AG20443 (cell line): ENCODE measurements around the gene CFAP54.
"Not testable (repeated sequence)": the region's sequence is repeated elsewhere in the genome, so short reads cannot be mapped to it uniquely, and the experiment has no call there.

Source experiments
- DNase-seq: peaks from one replicate; pipeline ENCODE4 v3.0.0; 2012; ENCODE audit warnings: low spot score, mixed read lengths

CFAP54 gene

DNA sequence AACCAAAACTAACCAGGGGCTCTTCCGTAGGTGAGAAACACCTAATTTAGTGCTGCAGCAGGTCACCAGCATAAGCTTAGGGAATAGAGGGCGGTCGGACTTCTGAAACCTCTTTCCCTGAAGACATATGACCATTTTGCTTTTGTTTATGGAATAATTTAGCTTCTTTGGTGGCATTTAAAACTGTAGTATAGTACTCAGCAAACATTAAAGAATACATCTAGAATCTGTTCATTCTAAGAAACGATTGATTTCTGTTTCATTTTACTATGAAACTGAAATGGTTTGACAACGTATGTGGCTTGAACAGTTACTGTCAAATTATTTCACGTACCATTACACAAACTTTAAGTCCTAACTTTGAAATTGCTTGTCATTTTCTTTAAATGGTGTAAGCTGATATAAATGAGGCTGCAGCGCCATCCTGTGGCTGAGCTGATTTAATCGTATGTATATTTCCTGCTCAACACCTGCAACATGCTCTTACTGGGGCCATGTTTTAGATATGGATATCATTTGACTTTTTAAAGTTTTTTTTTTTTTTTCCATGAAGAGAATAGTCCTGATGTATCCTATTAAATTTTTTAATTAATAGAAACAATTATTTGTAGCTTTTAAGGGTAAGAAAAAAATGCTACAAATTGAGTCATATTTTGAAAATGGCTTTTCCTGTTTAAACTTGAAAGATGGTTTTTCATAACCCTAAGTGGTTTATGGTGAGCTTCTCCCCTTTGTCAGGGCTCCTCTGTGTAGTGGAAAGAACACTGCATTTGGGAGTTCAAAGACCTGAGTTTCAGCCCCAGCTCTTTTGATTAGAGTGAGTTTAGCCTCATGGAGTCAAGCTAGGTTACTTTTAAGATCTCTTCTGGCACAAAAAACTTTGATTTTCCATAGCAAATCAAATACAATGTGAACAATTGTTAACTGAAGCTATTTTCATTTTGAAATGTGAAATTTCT lies 27.4 kb downstream of the CFAP54 start:
- DNase-seq = peak; percentile 66

DNA sequence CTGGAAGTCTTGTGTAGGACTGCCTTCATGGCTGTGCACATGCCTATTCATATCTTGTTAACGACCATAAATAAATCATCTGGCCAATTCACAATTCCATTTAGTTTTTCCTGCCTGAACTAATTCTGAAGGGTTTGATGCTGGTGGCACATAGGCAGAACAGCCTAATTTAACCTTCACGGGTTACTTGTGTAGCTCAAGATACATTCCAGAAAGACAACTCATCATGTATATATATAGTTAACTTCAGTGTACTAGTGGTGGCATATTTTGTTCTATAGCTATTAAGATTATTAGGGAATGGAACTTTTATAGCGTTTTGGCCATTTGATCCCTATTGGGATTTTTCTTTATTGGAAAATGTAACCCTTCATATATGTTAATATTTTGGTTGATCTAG lies 31.4 kb downstream of the CFAP54 start:
- no peak for DNase-seq

DNA sequence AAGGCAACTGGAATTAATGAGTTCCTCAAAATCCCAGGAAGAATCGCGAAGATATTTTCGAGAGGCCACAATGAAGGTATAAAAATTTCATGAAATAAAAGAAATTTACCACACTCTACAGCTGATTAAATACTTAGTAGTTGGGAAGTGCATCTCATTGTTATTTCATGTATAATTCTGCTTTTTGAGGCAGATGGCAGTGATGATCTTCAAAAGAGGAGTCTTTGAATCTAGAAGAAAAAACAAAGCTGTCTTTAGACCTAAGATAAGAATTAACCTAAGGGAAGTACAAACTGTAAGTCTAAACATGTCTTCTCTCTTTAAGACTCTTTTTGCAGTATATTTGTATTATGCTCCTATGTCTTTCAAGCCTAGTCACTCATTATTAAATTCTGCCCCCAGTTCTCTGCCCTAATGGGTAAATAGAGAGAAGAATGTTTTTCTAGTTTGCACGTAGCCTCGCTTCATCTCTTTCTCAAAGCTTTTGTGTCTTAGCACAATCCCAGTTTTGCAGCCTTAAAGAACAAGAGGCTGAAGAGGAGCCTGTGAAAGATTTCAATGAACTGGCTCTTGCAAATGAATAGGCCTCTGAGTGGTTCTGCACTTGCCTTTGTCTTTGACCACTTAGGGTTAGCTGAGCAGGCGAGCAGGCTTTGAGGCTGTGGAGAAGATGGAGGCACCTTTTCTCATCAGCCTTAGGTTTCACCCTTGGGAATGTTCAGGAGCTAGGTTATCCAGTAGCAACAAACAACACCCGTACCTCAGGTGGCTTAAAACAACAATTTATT lies 32.7 kb downstream of the CFAP54 start:
- DNase-seq = no peak

DNA sequence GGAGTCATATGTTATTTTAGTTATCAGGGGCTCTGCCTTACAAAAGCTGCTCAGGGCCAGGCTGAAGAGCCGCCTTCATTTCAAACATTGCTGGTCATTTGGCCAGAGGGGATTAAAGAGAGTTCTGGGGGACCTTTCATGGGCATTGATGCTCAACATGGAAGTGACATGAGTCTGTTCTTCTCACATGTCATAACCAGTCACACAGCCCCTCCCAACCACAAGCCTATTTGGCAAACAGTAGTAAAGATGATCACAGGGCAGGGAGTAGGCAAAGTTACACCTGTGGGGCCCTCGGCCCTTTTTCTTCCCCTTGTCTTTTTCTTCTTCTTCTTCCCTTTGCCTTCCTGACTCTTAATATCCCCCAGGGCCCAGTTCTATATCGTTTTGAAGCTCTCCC lies 33.3 kb downstream of the CFAP54 start:
- no peak for DNase-seq

DNA sequence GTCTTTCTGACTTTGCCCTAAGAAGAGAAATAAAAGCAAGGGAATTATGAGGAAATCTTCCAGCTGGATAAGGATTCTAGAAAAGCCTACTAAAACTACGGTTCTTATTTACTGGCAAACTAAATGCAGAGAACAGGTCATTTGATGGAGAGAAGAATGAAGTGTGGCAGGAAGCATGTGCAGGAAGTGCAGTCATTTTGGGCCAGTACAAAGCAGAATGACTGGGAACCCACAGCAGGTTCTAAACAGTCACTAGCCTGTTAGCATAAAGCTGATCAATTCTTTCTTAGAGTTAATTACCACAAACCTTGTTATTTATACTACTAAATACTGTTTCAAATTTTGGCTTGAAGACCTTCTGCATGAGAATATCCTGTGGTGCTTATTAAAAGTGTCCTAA lies 36.7 kb downstream of the CFAP54 start:
- no peak for DNase-seq

DNA sequence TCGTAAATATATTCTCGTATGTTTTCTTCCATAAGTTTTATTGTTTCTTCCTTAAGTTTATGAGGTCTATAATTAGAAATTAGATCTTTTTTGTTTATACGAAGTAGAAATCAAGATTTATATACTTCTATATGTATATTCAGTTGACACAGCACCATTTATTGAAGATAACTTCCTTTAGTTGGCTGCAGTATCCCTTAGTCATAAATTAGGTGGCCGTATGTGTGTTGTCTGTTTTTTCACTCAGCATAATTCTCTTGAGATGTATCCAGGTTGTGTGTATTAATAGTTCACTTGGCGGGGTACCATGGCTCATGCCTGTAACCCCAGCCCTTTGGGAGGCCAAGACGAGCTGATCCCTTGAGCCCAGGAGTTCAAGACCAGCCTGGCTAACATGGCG lies 40.5 kb downstream of the CFAP54 start:
- DNase-seq = no peak

DNA sequence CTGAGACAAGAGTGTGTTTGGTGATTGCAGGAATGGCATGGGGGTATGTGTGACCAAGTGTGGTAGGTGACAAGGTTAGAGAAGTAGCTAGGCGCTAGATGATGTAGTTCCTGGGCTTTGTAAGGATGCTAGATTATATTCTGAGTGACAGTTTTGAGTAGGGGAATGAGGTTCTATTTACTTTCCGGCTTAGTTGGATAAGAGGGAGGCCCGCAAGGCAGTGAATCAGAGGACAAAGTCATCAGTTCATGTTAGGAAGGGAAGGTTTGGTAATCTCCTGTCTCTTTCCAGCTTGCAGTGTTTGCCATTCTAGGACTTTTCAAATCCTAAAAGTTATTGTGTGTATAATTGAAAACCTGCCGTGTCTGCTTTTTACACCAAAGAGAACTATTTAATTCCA lies 45.0 kb downstream of the CFAP54 start:
- no peak for DNase-seq

DNA sequence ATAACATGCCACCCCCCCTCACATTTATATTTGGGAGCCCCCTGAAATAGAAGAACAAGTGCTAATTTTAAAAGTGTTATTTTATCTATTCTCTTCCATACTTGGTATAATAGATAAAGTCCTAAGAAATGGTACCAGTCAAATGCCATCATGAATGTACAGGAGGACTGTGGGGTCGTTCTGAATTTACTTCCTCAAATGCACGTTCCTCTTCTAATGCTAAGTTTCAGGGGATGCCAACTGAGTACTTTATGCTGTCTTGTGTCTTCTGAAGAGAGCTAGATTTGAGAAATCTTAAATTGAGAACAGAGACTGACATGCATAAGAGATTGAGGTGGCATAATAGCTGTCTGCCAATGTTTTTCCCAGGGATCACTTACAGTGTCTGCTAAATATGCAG lies 59.0 kb downstream of the CFAP54 start:
- DNase-seq = no peak

DNA sequence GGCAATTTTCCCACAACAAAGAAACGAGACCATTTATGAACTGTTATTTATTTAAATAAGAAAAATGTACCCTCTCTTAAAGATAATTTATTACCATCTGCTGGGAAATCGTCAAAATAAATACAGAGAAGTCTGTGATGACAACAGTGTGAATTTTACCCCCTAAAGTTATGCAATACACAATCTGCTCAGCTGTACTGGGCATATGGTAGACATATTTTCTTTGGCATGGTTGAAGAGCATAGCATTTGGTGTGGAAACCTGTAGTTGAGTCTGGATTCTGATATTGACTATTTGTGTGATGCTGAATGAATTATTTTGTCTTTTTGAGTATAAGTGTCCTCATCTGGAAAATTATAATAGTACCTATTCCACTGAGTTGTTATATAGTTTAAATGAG lies 60.0 kb downstream of the CFAP54 start:
- DNase-seq = no peak

DNA sequence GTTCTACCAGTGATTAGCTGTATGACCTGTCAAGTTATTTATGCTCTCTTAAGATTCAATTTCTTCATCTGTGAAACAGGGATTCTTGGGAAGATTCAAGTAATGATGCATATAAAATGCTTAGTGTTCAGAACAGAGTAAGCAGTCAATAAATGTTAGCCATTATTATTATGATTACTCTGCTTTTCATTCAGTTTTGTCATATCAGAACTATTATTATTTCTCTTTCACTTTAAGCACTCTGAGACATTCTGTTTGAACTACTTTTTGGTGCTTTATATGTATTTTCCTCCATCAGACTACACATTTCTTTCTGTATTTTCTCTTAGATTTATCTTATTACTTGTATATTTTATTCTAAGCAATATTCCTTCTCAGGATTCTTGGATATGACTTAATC lies 81.2 kb downstream of the CFAP54 start:
- DNase-seq = no peak

DNA sequence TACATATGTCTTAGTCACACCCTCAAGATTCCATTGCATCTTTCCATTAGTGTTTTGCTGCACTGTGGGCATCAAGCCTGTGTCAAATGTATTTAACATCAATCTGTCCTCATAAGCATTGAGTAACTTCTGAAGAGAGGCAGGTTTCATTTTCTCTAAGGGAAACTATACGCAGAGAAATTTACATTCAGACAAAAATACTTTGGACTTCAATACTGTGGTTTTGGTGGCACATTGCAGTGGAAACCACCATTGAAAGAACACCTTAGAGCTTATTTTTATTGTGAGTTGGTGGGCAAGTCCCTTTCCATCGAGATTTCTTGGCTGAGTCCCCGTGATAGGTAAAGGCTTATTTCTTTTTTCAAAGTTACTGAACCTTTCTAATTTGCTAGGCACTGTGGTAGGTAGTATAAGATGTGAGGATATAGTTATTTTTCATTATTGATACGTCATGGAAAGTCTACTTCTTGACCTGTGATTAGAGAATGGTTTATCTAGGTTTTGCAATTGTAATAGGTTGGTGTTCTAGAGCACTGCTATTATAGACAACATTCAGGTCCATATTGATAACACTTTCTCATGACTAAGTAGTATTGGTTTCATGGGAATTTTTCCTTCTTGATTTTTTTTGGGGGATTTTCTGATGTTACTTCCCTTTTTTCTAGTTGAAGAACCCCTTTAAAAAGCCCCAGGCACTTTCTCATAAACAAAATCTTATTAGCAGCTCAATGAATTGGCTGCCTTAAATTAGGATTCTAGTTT lies 81.9 kb downstream of the CFAP54 start:
- no peak for DNase-seq

DNA sequence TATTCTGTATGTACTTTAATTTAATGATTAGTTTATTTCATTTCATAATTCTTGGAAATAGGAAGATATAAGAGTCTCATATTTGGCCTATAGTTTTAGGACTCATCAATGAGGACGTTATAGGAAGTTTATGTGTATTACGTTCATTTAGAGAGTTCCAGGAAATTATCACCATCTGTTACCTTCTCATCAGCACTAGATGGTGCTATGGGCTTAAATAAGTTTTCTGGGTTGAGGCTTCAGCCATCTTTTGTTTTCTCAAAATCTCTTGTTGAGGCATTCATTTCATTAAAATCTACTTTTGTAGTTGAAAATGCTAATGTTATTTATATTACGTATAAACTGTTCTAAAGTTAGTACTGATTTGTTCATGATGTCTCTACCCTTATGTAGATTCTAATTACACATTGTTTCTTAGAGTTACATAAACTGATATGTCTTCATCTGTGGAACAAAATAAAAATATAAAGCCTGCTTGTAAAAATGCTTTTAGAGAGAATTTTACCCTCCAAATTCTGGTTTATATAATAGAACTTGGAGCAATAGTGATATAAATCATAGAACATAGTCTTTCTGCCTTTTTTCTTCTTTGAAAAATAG lies 89.2 kb downstream of the CFAP54 start:
- DNase-seq = peak; percentile 60

DNA sequence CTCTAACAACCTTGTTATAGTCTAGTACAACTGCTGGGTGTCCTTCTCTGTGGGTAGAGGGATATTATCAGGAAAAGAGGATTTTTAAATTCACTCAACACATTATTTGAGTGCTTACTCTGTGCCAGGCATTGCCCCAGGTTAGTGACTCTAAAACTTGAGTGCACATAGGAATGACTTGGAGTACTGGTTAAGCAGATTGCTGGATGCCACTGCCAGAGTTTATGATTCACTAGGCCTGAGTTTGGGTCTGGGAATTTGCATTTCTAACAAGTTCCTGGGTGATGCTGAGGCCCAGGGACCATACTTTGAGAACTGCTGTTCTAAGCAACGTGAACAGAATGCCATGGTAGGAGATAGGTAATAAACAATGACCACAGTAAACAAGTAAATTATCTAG lies 96.6 kb downstream of the CFAP54 start:
- DNase-seq = no peak

DNA sequence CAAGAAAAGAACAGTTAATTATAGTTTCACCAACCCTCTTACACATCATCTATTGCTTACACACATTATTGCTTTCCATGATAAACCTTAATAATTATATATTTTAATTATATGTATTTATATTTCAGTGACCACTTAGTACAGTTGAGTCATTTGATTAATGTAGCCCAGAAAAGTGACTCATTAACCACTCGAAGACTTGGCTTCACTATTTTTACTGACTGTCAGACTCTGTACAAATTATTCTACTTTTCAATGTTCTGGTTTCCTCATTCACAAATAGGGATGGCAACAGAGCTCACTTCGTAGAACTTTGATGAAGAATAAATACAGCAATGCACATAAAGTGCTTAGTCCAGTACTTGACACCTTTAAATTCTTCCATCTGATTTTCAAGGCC lies 98.3 kb downstream of the CFAP54 start:
- peak; percentile 18 for DNase-seq

DNA sequence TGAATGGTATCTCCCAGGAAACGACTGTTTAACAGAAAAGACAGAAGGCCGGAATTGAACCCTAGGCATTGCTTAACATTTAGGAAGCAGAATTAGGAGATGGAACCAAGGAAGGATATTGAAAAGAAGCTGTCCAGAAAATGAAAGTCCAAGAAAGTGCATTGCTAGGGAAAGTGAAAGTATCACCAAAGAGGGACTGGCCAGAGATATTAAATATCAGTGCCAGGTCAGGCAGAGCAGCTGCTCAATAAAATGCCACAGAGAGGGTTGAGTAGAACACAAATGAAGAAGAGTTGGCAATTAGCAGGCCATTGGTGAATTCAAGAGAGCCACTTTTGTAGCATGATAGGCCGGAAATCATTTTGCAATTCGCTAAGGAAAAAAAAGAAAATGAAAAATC lies 101.6 kb downstream of the CFAP54 start:
- DNase-seq = no peak

DNA sequence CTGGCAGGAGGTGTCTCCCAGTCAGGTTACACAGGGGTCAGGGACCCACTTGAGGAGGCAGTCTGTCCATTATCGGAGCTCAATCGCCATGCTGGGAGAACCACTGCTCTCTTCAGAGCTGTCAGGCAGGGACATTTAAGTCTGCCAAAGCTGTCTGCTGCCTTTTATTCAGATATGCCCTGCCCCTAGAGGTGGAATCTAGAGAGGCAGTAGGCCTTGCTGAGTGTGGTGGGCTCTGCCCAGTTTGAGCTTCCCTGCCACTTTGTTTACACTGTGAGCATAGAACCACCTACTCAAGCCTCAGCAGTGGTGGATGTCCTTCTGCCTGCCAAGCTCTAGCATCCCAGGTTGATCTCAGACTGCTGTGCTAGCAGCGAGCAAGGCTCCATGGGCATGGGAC lies 115.0 kb downstream of the CFAP54 start:
- DNase-seq = not testable (repeated sequence)

DNA sequence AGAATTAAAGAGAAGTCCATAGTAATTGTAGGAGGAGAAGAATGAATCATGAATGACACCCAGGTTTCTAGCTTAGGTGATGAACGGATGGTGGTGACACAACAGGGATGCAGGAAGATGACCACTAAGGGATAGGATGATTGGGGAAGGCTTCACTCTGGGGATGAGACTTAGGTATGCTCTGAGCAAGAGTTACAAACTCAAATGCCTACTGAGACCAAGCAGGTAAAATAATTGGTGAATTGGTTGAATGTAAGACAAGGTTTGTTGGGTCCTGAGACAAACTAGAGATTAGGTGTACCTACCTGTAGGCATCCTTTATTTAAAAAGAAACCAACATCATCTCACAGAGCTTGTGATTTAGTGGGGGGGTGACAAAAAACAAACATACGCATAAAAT lies 116.3 kb downstream of the CFAP54 start:
- DNase-seq = no peak

DNA sequence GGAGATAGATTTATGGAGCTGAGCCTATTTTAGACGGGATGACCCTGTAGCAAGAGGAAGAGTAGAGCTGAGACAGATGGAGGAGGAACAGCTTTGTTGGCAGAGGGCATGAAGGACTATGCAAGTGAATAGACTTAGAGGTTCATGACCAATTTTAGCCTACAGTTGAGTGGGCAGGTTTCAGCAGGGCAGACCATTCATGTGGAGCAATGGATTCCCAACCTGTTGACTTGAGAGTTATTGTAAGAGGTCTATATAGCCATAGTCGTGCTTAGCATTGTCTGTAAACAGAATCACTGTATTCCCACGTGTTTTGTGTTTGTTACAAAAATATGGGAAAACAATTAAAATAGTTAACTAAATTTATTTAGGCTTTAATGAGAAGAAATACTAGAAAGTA lies 116.8 kb downstream of the CFAP54 start:
- no peak for DNase-seq

DNA sequence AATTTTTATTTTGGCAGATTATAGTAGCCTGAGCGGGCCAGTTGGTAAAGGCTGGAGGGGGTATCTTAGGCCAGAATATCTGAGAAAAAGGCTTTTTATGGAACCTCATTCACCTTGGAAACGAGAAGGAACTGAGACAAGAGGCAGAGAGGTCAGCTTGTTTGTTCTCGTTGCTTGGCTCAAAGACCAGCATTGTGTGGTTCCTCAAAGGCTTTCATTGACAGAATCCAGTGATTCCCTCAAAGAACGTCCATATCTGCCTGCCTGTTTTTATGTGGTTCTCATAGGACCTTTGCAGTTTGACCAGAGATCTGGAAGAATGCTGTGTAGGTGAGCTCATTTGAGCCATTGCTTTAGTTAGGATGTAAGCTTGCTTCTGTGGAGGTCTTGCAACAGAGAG lies 117.3 kb downstream of the CFAP54 start:
- no peak for DNase-seq

DNA sequence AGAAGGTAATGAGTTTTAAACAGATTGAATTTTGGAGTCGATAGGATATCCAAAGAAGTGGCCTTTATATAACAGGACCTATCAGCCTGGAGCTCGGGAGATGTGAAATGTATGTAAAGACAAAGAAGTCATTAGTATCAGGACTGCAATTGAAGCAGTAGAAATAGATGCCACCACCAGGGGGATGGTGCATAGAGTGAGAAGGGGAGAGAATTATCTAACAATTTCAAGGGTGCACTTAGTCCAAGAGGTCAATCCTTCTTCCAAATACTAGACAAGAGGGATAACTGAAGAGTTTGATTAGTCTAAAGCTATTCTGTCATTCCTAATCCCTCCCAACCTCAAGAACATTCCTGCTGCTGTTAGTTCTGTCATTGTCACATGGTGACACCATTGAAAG lies 127.8 kb downstream of the CFAP54 start:
- DNase-seq = no peak

DNA sequence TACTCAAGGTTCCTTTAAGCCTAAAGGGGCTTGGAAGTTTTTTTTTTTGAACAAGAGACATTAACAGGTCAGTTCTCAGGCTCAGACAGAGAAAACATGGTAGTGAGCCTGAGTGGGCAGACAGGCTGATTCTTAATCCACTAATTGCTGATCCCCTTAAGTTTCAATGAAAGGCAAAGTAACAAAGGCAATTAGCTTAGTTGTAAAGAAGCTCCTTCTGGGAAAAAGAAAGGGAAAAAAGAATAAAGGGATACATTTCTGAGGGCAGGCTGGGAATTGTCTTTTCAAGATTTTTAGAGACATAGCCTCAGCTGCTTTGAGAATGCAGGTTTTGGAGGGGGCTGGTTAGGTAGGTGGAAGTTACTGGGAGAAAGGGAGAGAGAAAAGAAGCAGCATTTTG lies 133.8 kb downstream of the CFAP54 start:
- no peak for DNase-seq

DNA sequence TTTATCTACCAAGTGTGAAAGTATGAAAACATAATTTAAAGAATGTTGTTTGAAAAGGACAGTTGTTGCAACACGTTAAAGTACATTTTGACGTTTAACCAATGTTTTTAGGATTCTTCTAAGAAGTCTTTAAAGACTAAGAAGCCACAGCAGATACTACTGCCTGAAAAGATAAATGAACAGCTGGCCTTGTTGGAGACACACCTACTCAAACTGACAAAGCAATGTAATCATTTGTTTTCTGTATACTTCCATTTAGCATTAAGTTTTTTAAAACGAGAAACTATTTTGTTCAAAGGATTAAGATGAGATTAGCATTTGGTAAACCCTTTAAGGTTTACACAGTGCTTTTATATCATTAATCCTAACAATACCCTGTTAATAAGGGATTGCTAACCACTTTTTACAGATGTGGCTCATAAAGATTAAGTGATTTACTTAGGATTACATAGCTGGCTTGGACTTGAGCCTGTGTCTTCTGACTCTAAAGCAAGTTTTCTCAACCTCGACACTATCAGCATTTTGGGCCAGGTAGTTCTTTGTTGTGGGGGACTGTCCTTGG lies 134.4 kb downstream of the CFAP54 start:
- DNase-seq = no peak
